Neural progenitor cell (in vitro differentiated cells): ENCODE measurements around the gene CARMIL1. TPM values are rescaled to one million over a fixed set of nuclear protein-coding genes. Genes with fewer than 3 reads are reported as not detected.

Source experiments
- DNase-seq: peaks from one replicate; pipeline ENCODE4 v3.0.0-alpha.2; 2016; ENCODE audit warnings: low spot score
- H2AFZ ChIP-seq: fragments of 200-600 bp; sonication (generic); replicated peaks from 2 replicates; pipeline ENCODE4 v1.6.1; 2016; ENCODE audit warnings: antibody characterized with exemption
- H3F3A ChIP-seq: fragments of 200-600 bp; sonication (generic); 2 replicates; pipeline ENCODE4 v1.6.1; 2016; ENCODE audit warnings: antibody characterized with exemption, low read depth
- H3K27ac ChIP-seq: fragments of 200-600 bp; sonication (generic); 2 replicates; pipeline ENCODE4 v1.5.1; 2016; ENCODE audit warnings: mild to moderate bottlenecking
- H3K27me3 ChIP-seq: fragments of 200-600 bp; sonication (generic); 2 replicates; pipeline ENCODE4 v1.6.1; 2016; ENCODE audit warnings: mild to moderate bottlenecking, moderate library complexity
- H3K36me3 ChIP-seq: fragments of 200-600 bp; sonication (generic); 2 replicates; pipeline ENCODE4 v1.5.1; 2016
- H3K4me1 ChIP-seq: fragments of 200-600 bp; sonication (generic); 2 replicates; pipeline ENCODE4 v1.6.1; 2016; ENCODE audit warnings: mixed run types
- H3K4me2 ChIP-seq: fragments of 200-600 bp; sonication (generic); 2 replicates; pipeline ENCODE4 v1.6.1; 2016
- H3K4me3 ChIP-seq: fragments of 200-600 bp; sonication (generic); 2 replicates; pipeline ENCODE4 v1.5.1; 2016
- H3K79me2 ChIP-seq: fragments of 200-600 bp; sonication (generic); 2 replicates; pipeline ENCODE4 v1.6.1; 2016; ENCODE audit warnings: low read depth
- H3K9ac ChIP-seq: fragments of 200-600 bp; sonication (generic); 2 replicates; pipeline ENCODE4 v1.6.1; 2016
- H3K9me3 ChIP-seq: fragments of 200-600 bp; sonication (generic); 2 replicates; pipeline ENCODE4 v1.5.1; 2016; ENCODE audit warnings: low read depth
- H4K20me1 ChIP-seq: fragments of 200-600 bp; sonication (generic); 2 replicates; pipeline ENCODE4 v1.6.1; 2016; ENCODE audit warnings: low read depth
- H3K27ac Mint-ChIP-seq: 3 replicates; pipeline ENCODE4 v1.8.0; 2021; ENCODE audit warnings: mixed read lengths
- H3K27me3 Mint-ChIP-seq: 2 replicates; pipeline ENCODE4 v1.8.0; 2022; ENCODE audit warnings: low read depth, mild to moderate bottlenecking, inconsistent platforms, moderate library complexity, mixed read lengths; ENCODE audit not compliant: insufficient read depth
- H3K36me3 Mint-ChIP-seq: 3 replicates; pipeline ENCODE4 v1.8.0; 2021; ENCODE audit warnings: mixed read lengths
- H3K4me1 Mint-ChIP-seq: 3 replicates; pipeline ENCODE4 v1.8.0; 2021; ENCODE audit warnings: mixed read lengths
- H3K4me3 Mint-ChIP-seq: 3 replicates; pipeline ENCODE4 v1.8.0; 2021; ENCODE audit warnings: mild to moderate bottlenecking, moderate library complexity, mixed read lengths
- H3K9me3 Mint-ChIP-seq: 3 replicates; pipeline ENCODE4 v1.8.0; 2020; ENCODE audit warnings: mixed read lengths
- EZH2 ChIP-seq: fragments of 200-600 bp; sonication (generic); IDR thresholded peaks from 2 replicates; pipeline ENCODE4 v1.6.1; 2017; ENCODE audit warnings: antibody characterized with exemption, mild to moderate bottlenecking, moderate library complexity
- EZH2phosphoT487 ChIP-seq: fragments of 200-600 bp; sonication (generic); IDR thresholded peaks from 2 replicates; pipeline ENCODE4 v1.6.1; 2017; ENCODE audit warnings: antibody characterized with exemption
- total RNA-seq: library from RNA; depleted of rRNA; stranded (reverse); fragments of >200 nt; gene quantifications from 2 replicates; pipeline ENCODE4 v1.2.3, GENCODE V29; 2015; ENCODE audit warnings: low replicate concordance
- TF ChIP-seq, protein P1 (sequence below): fragments of 200-600 bp; sonication (generic); IDR thresholded peaks from 2 replicates; pipeline ENCODE4 v1.5.1; 2017; ENCODE audit warnings: antibody characterized with exemption, mild to moderate bottlenecking

The CARMIL1 gene
- total RNA-seq, 1 donor from 2014 or later = 13.3 TPM

DNA sequence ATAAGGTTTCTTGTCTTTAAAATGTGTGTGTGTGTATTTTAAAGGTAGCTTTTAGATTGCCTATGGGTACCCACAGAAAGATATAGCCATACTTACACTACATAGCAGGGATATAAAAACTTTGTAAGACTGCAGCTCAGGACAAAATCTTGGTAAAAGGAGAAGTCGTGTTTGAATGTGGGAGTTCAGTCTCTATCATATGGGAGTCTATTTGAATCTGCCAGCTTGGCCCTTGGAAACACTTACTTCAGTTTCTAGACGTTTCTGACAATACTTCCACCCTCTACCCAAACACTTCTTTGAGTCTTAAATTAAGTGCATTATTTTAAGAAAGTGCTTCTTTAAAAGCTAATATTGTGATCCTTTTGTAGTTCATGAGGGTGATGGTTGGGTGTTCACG, 155.7 kb downstream of the CARMIL1 start:
- no peaks in the 10 kb centered on the region for H3K36me3 Mint-ChIP-seq
- H3K9me3 ChIP-seq = no peaks in the 10 kb centered on the region
- H3K4me3 Mint-ChIP-seq = no peak overlapping the region
- H3K4me3 ChIP-seq = no peak overlapping the region
- DNase-seq = no peak
- TF ChIP-seq, protein P1, sequence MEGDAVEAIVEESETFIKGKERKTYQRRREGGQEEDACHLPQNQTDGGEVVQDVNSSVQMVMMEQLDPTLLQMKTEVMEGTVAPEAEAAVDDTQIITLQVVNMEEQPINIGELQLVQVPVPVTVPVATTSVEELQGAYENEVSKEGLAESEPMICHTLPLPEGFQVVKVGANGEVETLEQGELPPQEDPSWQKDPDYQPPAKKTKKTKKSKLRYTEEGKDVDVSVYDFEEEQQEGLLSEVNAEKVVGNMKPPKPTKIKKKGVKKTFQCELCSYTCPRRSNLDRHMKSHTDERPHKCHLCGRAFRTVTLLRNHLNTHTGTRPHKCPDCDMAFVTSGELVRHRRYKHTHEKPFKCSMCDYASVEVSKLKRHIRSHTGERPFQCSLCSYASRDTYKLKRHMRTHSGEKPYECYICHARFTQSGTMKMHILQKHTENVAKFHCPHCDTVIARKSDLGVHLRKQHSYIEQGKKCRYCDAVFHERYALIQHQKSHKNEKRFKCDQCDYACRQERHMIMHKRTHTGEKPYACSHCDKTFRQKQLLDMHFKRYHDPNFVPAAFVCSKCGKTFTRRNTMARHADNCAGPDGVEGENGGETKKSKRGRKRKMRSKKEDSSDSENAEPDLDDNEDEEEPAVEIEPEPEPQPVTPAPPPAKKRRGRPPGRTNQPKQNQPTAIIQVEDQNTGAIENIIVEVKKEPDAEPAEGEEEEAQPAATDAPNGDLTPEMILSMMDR = no peak
- TF ChIP-seq EZH2phosphoT487 = no peak
- no peak for TF ChIP-seq EZH2
- H3K27me3 Mint-ChIP-seq = no peaks in the 10 kb centered on the region
- peaks cover 6% of the 10 kb centered on the region for H3K4me1 Mint-ChIP-seq
- H3K4me1 ChIP-seq = peaks cover 4% of the 10 kb centered on the region
- no peaks in the 10 kb centered on the region for H3F3A ChIP-seq
- H3K27ac ChIP-seq = no peak overlapping the region
- H3K9ac ChIP-seq = no peak overlapping the region
- no peaks in the 10 kb centered on the region for H4K20me1 ChIP-seq
- H3K4me2 ChIP-seq = no peak overlapping the region
- H3K27me3 ChIP-seq = no peaks in the 10 kb centered on the region
- no peak overlapping the region for H3K27ac Mint-ChIP-seq
- H3K36me3 ChIP-seq = no peaks in the 10 kb centered on the region
- H3K9me3 Mint-ChIP-seq = no peaks in the 10 kb centered on the region
- no peak overlapping the region for H2AFZ ChIP-seq
- no peaks in the 10 kb centered on the region for H3K79me2 ChIP-seq

GRCh38 chr6:25435416-25435985, 156.3 kb downstream of the CARMIL1 start:
- H3K9me3 ChIP-seq = no peaks in the 10 kb centered on the region
- no peaks in the 10 kb centered on the region for H3F3A ChIP-seq
- H2AFZ ChIP-seq = no peak overlapping the region
- no peak overlapping the region for H3K4me3 ChIP-seq
- Mint-ChIP-seq H3K27ac (no peak overlapping the region), H3K27me3 (no peaks in the 10 kb centered on the region), H3K4me3 (no peak overlapping the region), H3K9me3 (no peaks in the 10 kb centered on the region), H3K4me1 (peaks cover 6% of the 10 kb centered on the region), H3K36me3 (no peaks in the 10 kb centered on the region)
- no peak overlapping the region for H3K4me2 ChIP-seq
- H4K20me1 ChIP-seq = no peaks in the 10 kb centered on the region
- no peak overlapping the region for H3K27ac ChIP-seq
- no peaks in the 10 kb centered on the region for H3K36me3 ChIP-seq
- no peaks in the 10 kb centered on the region for H3K79me2 ChIP-seq
- H3K4me1 ChIP-seq = peaks cover 4% of the 10 kb centered on the region
- H3K27me3 ChIP-seq = no peaks in the 10 kb centered on the region
- no peak for DNase-seq
- H3K9ac ChIP-seq = no peak overlapping the region
- TF ChIP-seq EZH2 (no peak), EZH2phosphoT487 (no peak)
- TF ChIP-seq, protein P1 = no peak

DNA sequence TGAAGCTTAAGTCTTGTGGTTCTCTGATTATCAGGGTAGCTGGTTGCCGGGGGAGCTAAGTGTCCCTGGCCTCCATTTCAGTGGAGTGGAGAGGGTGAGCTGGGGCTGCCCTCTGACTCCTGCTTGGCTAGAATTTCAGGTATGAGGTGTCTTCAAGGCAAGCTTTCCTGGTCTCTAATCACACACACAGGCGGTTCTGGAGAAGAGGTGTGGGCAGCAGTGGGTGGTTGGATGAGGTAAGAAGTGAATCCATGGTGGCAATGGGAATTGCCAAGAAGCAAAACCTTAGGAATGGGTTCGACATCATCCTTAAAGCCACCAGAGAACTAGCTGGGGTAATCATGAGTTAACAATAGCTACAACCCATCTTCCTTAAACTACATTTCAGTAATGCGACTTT, 157.6 kb downstream of the CARMIL1 start:
- H3K27me3 Mint-ChIP-seq = no peaks in the 10 kb centered on the region
- H3K36me3 Mint-ChIP-seq = no peaks in the 10 kb centered on the region
- Histone ChIP-seq H3F3A (no peaks in the 10 kb centered on the region), H3K4me3 (no peak overlapping the region), H3K4me2 (no peak overlapping the region), H3K27me3 (no peaks in the 10 kb centered on the region), H3K4me1 (peaks cover 8% of the 10 kb centered on the region), H3K9me3 (no peaks in the 10 kb centered on the region), H3K36me3 (no peaks in the 10 kb centered on the region), H2AFZ (no peak overlapping the region), H3K27ac (no peak overlapping the region), H3K9ac (no peak overlapping the region), H3K79me2 (no peaks in the 10 kb centered on the region), H4K20me1 (no peaks in the 10 kb centered on the region)
- TF ChIP-seq, protein P1 = no peak
- TF ChIP-seq EZH2 (no peak), EZH2phosphoT487 (no peak)
- DNase-seq = no peak
- H3K27ac Mint-ChIP-seq = no peak overlapping the region
- no peak overlapping the region for H3K4me3 Mint-ChIP-seq
- no peaks in the 10 kb centered on the region for H3K9me3 Mint-ChIP-seq
- H3K4me1 Mint-ChIP-seq = peaks cover 6% of the 10 kb centered on the region
